ENCODE data around the gene PDE6H. TPM values are rescaled to one million over a fixed set of nuclear protein-coding genes. Genes with fewer than 3 reads are reported as not detected.

Gene PDE6H
- total and polyA plus RNA-seq, 4 donors = 0.08 to 0.88 TPM; not detected in 2

- Histone ChIP-seq H3K9me3 (ENCODE audit: control insufficient read depth in 4 of 4, insufficient read depth in 3 of 4, low read length in 3 of 4) (no peaks in the 10 kb centered on the region), H3K9ac (ENCODE audit: insufficient read depth in 1 of 2, low read length in 2 of 2) (no peak overlapping the region), H3K4me3 (no peak overlapping the region), H3K4me1 (ENCODE audit: control insufficient read depth in 5 of 5, insufficient read depth in 5 of 5, low read length in 5 of 5) (peaks cover 0 to 8% (median 0%) of the 10 kb centered on the region in 5 donors), H3K27ac (ENCODE audit: low read depth in 1 of 2, low read length in 1 of 2) (no peak overlapping the region), H3K27me3 (ENCODE audit: control insufficient read depth in 3 of 3, insufficient read depth in 3 of 3, low read length in 2 of 3) (no peaks in the 10 kb centered on the region), H3K36me3 (ENCODE audit: control insufficient read depth in 4 of 4, insufficient read depth in 4 of 4, low read length in 4 of 4) (no peaks in the 10 kb centered on the region)
- 86 to 96% methylated on average over 3 of the region's 3 CpGs for whole genome bisulfite sequencing, 2 donors
- no peak for TF ChIP-seq CTCF (IDR thresholded peaks at IDR 0.05; ENCODE audit: control extremely low read depth, extremely low read depth)
- DNase-seq (no peak), ATAC-seq (ENCODE audit: insufficient read depth, low FRiP score) (no peak)
These were observed 19.8 kb downstream of the PDE6H start for GRCh38 chr12:14992673-14993072.

GRCh38 chr12:14993117-14993516 lies 20.3 kb downstream of the PDE6H start:
- DNase-seq (no peak), ATAC-seq (ENCODE audit: insufficient read depth, low FRiP score) (no peak)
- no peaks in the 10 kb centered on the region for H3K27me3 ChIP-seq (ENCODE audit: control insufficient read depth in 3 of 3, insufficient read depth in 3 of 3, low read length in 2 of 3)
- 79 to 82% methylated on average over 5 of the region's 5 CpGs for WGBS, 2 donors
- no peak overlapping the region for H3K27ac ChIP-seq (ENCODE audit: low read depth in 1 of 2, low read length in 1 of 2)
- no peak for TF ChIP-seq CTCF (IDR thresholded peaks at IDR 0.05; ENCODE audit: control extremely low read depth, extremely low read depth)
- H3K4me1 ChIP-seq (ENCODE audit: control insufficient read depth in 5 of 5, insufficient read depth in 5 of 5, low read length in 5 of 5) = peaks cover 0 to 8% (median 0%) of the 10 kb centered on the region in 5 donors
- no peaks in the 10 kb centered on the region for H3K36me3 ChIP-seq (ENCODE audit: control insufficient read depth in 4 of 4, insufficient read depth in 4 of 4, low read length in 4 of 4)
- H3K9me3 ChIP-seq (ENCODE audit: control insufficient read depth in 4 of 4, insufficient read depth in 3 of 4, low read length in 3 of 4) = no peaks in the 10 kb centered on the region
- H3K9ac ChIP-seq (ENCODE audit: insufficient read depth in 1 of 2, low read length in 2 of 2) = no peak overlapping the region
- H3K4me3 ChIP-seq = no peak overlapping the region

DNA sequence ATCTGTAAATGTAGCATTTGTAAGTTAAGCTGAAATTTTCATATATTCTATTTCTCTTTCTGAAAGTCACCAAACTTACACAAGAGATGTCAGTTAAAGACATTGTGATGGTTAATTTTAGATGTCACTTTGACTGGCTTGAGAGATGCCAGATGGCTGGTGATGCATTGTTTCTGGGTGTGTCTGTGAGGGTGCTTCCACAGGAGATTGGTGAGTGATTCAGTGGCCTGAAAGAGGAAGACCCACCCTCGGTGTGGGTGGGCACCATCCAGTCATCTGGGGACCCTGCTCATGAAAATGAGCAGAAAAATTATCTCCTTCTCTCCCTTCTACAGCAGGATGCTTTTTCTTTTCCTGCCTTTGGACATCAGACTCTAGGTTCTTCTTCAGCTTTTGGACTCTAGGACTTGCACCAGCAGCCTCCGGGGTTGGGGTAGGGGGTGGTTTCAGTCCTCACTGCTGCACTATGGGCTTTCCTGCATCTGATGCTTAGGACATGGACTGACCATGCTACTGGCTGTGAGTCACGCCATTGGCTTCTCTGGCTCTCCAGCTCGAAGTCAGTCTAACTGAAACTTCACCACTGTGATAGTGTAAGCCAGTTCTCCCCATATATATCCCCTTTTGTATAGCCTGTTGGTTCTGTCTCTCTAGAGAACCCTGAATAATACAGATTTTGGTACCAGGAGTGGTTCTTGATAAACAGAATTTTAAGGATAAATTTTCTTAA lies 20.9 kb downstream of the PDE6H start:
- H3K4me3 ChIP-seq = no peak overlapping the region
- H3K36me3 ChIP-seq (ENCODE audit: control insufficient read depth in 4 of 4, insufficient read depth in 4 of 4, low read length in 4 of 4) = no peaks in the 10 kb centered on the region
- no peak overlapping the region for H3K9ac ChIP-seq (ENCODE audit: insufficient read depth in 1 of 2, low read length in 2 of 2)
- ATAC-seq (ENCODE audit: insufficient read depth, low FRiP score) (no peak), DNase-seq (no peak)
- H3K9me3 ChIP-seq (ENCODE audit: control insufficient read depth in 4 of 4, insufficient read depth in 3 of 4, low read length in 3 of 4) = no peaks in the 10 kb centered on the region
- no peak overlapping the region for H3K27ac ChIP-seq (ENCODE audit: low read depth in 1 of 2, low read length in 1 of 2)
- 76 to 77% methylated on average over 4 of the region's 4 CpGs for WGBS, 2 donors
- no peak for TF ChIP-seq CTCF (IDR thresholded peaks at IDR 0.05; ENCODE audit: control extremely low read depth, extremely low read depth)
- no peaks in the 10 kb centered on the region for H3K27me3 ChIP-seq (ENCODE audit: control insufficient read depth in 3 of 3, insufficient read depth in 3 of 3, low read length in 2 of 3)
- peaks cover 0 to 8% (median 0%) of the 10 kb centered on the region in 5 donors for H3K4me1 ChIP-seq (ENCODE audit: control insufficient read depth in 5 of 5, insufficient read depth in 5 of 5, low read length in 5 of 5)

Measured in lung (tissue), 12 donors.